D721Med (cell line): ENCODE measurements around the gene SEC31B.

Source experiments
- DNase-seq: peaks from one replicate; pipeline ENCODE4 v3.0.0; 2011; ENCODE audit warnings: low spot score; ENCODE audit not compliant: insufficient read length
- FAIRE-seq: peaks from 2 replicates; lab custom pipeline; 2011; peaks lifted over from hg19 to GRCh38; lab: Jason Lieb, UNC
- CTCF ChIP-seq: IDR thresholded peaks from 2 replicates; pipeline ENCODE4 v1.5.1; 2012; ENCODE audit warnings: mild to moderate bottlenecking, control low read depth; ENCODE audit not compliant: insufficient read depth; ENCODE audit errors: missing control alignments

Gene SEC31B

GRCh38 chr10:100448951-100449350, 70.7 kb downstream of the SEC31B start:
- FAIRE-seq (no peak), DNase-seq (no peak)
- TF ChIP-seq CTCF = no peak

- no peak for TF ChIP-seq CTCF
- DNase-seq (no peak), FAIRE-seq (no peak)
Observed at GRCh38 chr10:100447663-100448062, 72.0 kb downstream of the SEC31B start.

- FAIRE-seq = no peak
- TF ChIP-seq CTCF = no peak
- DNase-seq = no peak
Observed at GRCh38 chr10:100446130-100446761, 73.4 kb downstream of the SEC31B start.

GRCh38 chr10:100442548-100442947, 77.1 kb downstream of the SEC31B start:
- FAIRE-seq (no peak), DNase-seq (no peak)
- TF ChIP-seq CTCF = no peak

- FAIRE-seq = no peak
- TF ChIP-seq CTCF = no peak
- no peak for DNase-seq
Observed at GRCh38 chr10:100438674-100439315, 80.9 kb downstream of the SEC31B start.
